ENCODE data around the gene CCDC61. TPM values are rescaled to one million over a fixed set of nuclear protein-coding genes. Genes with fewer than 3 reads are reported as not detected.

The CCDC61 gene, protein sequence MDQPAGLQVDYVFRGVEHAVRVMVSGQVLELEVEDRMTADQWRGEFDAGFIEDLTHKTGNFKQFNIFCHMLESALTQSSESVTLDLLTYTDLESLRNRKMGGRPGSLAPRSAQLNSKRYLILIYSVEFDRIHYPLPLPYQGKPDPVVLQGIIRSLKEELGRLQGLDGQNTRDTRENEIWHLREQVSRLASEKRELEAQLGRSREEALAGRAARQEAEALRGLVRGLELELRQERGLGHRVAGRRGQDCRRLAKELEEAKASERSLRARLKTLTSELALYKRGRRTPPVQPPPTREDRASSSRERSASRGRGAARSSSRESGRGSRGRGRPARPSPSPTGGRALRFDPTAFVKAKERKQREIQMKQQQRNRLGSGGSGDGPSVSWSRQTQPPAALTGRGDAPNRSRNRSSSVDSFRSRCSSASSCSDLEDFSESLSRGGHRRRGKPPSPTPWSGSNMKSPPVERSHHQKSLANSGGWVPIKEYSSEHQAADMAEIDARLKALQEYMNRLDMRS
- total RNA-seq (2014; rRNA removed; shearing (Covaris generic)) = 4.0 and 7.8 TPM in 2 replicates

DNA sequence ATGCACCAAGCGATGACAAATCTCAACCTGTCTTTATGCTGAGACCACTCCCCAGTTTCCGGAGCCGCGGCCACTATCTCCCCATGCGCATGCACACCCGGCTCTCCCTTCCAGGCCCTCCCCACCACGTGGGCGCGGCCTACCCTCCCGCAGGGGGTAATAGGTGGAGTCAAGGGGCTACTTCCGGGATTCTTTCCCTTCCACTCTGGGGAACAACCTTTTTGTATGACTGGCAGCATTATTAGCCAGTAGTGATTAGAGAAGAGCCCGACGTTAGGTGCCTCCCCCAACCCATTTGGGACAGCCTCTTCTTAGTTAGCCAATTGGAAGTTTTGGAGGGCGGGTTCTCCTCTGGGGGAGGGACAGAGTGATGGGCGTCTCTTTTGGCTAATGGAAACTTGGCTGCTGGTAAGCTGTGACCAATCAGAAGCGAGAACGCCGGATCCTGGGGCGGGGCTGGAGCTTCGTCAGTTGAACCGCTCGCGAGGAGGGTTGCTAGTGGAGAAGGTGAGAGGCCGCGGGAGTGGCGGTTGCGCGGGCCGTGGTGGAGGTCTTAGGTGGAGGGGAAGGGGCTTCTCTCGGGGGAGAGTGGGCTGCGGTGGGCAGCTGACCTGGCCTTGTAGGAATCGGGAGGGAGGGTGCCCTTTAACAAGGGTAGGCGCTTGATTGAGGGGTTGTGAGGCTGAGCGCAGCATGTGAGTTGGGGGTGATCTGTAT, at the start of gene CCDC61:
Gene CCDC61, plus strand, starts transcription at position 470 of the 717 bp plus-strand sequence. CDS start 7,552 bp downstream, outside the sequence.
- peak; percentile 99 for DNase-seq (ENCODE audit: low read depth)

GRCh38 chr19:45947926-45948325, 47.3 kb upstream of the CCDC61 start:
- DNase-seq (ENCODE audit: low read depth) = peak; percentile 86

DNA sequence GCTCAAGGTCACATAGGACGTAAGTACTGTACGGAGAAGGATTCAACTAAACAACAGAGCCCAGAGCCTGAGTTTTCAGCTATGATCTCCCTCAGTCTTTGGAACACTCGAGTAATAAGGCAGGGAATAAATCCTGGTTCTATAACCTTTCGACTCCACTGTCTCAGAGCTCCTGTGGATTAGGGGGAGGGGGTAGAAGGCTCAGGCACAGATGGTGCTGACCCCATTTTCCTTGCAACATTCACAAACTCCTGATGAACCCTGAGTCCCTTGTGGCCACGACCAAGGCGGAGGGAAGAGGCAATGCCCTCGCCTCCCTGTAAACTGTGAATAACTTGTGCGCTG, 43.0 kb upstream of the CCDC61 start:
- DNase-seq (ENCODE audit: low read depth) = no peak

DNA sequence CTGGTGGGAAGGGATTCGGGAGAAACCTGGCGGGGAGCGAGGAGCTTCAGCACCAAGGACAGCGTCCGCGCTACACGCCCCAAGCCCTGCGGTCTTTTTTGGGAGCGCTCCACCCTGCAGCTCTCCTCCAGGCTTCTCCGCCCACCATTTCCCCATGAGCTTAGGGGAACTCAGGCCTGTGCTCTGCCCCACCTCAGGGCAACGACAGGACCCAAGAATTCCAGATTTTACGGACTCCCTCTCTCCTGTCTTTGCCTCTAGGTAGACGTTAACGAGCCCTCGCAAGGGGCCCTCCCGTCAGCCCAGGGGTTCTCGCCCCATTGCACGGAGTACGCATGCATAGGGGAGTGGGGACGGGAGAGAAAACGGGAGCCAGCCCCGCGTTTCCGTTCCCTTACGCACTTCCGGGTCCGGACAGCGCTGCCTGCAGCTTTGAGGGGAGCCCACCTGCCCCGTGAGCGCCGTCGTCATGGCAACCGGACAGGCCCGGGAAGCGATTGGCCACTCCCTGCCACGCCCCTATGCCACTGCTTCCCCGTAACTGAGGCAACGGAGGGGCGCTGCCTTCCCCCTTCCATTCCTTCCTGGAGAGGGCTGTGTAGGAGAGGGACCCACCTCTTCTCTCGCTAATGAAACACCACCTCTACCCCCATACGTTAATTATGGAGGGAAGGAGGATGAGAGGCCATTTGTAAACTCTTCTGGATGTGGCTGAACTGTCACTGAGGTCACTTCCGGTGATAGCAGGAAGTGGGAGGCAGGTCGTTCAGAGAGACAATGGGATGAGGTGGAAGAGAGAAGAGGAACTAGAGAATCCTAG, 42.4 kb upstream of the CCDC61 start:
- no peak for DNase-seq (ENCODE audit: low read depth)

GRCh38 chr19:45953676-45954075, 41.6 kb upstream of the CCDC61 start:
- DNase-seq (ENCODE audit: low read depth) = peak; percentile 65

- peak; percentile 27 for DNase-seq (ENCODE audit: low read depth)
Measured at GRCh38 chr19:45954156-45954555, 41.1 kb upstream of the CCDC61 start.

DNA sequence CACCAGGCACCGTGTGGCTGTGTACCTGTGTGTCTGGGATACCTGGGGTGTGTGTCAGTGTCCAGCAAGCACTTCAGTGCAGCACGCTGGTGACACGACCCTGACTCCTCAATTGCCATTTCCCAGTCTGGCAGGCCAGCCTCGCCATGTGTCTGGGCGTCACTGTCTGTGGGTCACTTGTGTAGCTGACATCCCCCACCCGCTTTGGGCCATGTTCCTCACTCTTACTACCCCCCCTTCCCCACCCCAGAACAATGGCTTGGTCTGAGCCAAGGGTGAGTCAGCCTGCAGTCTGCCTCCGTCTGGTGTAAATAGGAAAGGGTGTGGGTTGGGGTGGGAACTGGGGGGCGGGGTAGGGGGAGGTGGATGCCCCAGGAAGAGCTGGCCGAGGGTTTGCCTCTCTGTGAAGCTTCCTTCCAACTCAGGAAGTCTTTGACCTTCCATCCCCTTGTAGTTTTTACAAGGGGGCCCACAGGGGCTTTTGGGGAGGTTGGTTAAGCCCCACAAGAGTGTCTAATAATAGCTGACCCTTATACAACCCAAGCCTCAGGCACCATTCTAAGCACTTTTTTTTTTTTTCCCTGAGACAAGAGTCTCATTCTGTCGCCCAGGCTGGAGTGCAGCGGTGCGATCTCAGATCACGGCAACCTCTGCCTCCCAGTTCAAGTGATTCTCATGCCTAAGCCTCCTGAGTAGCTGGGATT, 39.2 kb upstream of the CCDC61 start:
- peak; percentile 87 for DNase-seq (ENCODE audit: low read depth)

DNA sequence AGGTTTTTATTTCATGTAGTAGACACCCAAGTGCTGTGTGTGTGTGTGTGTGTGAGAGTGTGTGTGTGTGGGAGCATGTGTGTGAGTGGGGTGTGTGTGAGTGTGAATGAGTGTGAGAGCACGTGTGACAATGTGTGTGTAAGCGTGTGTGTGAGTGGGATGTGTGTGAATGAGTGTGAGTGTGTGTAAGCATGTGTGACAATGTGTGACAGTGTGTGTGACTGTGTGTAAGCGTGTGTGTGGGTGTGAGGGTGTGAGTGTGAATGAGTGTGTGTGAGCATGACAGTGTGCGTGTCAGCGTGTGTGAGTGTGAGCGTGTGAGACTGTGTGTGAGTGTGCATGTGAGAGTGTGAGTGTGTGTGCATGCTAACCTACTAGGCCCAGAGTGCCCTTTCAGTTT, 36.9 kb upstream of the CCDC61 start:
- no peak for DNase-seq (ENCODE audit: low read depth)

DNA sequence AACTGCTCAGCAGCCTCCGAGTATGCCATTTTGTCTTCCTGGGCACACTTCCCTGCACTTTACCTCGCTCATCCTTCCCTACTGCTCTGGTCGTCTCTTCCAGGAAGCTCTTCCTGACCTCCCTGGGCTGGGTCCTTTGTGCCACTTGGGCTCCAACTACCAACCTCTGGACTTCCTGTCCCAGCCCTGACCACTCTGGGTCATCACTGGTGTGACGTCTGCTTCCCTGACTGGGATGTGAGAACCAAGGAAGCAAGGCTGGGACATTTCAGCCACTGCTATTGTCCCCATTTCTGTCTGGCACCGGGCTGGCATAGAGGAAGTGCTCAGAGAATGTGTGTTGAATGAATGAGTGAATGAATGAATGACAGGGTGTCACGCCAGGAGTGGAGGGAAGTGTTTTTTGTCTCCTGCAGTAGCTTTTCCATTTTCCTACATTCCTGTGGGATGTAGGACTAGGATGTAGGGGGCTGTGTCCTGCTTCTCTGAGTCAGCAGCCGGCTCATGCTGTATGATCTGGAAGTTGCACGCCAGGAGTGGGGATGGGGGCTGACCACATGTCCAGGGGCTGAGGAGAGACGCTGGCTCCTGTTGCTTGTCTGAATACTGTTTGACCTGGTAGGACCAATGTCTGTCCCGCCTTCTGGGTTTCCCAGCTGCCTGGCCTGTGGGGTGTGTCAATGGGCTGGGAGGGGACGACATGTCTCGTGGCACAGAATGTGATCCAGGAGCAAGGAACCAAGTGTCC, 36.3 kb upstream of the CCDC61 start:
- DNase-seq (ENCODE audit: low read depth) = peak; percentile 51

DNA sequence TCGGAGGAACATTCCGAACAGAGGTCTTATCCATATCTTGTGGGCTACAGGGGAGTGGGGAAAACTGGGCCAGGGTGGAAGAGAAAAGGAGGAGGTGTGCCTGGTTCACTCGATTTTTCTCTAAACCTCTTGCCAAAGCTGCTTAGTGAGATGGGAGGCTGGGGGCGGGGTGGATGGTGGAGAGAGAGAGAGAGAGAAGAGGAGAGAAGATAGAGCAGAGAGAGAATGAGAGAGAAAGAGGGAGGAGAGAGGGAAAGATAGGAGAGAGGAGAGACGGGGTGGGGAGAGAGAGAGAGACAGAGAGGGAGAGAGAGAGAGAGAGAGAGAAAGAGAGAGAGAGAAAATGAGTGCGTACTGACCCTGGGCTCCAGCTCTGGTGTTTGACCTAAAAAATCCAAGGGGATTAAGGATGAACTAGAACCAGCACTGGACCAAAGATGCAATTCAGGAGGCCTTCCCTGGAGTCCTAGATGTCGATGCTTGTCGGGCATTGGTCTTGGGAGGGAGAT, 35.7 kb upstream of the CCDC61 start:
- DNase-seq (ENCODE audit: low read depth) = no peak

- DNase-seq (ENCODE audit: low read depth) = no peak
Measured at GRCh38 chr19:45960595-45961235, 34.6 kb upstream of the CCDC61 start.

GRCh38 chr19:45962021-45962420, 33.2 kb upstream of the CCDC61 start:
- no peak for DNase-seq (ENCODE audit: low read depth)

- no peak for DNase-seq (ENCODE audit: low read depth)
Measured at GRCh38 chr19:45967246-45967645, 28.0 kb upstream of the CCDC61 start.

GRCh38 chr19:45968626-45969025, 26.6 kb upstream of the CCDC61 start:
- no peak for DNase-seq (ENCODE audit: low read depth)

- DNase-seq (ENCODE audit: low read depth) = no peak
Measured at GRCh38 chr19:45969676-45970075, 25.6 kb upstream of the CCDC61 start.

GRCh38 chr19:45971260-45971902, 23.9 kb upstream of the CCDC61 start:
- DNase-seq (ENCODE audit: low read depth) = no peak

- DNase-seq (ENCODE audit: low read depth) = no peak
Measured at GRCh38 chr19:45972081-45972946, 23.0 kb upstream of the CCDC61 start.

DNA sequence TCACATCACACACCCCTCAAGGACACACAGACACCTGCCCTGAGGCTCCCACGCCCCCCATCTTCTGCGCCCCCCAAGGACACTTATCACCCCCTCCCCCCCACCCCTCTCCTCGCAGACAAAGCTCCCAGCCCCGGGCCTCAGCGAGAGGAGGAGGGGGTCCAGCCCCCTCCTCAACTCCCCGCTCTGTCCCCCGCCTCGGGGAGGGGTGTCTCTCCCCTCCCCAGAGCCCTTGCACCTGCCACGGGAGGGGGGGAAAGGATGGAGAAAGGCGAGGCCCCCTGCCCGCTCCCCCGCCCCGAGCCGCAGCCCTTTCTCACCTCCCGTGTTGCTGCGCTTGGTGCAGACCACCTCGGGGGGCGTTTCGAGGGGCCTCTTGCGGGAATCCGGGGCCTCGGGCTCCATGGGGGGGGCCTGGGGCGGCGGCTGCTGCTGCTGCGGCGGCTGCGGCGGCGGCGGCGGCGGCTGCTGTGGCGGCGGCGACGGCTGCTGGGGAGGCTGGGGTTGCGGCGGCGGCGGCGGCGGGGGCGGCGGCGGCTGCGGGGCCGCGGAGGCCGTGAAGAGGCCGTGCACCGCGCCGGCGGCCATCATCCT, 22.2 kb upstream of the CCDC61 start:
- DNase-seq (ENCODE audit: low read depth) = no peak
